K562 treated with DMSO at 1 percent for 12 hours (cell line): ENCODE results near the gene UBTD1. TPM values are rescaled to one million over a fixed set of nuclear protein-coding genes. Genes with fewer than 3 reads are reported as not detected.

Experiments
- total RNA-seq: library from RNA; unstranded; fragments of 300-600 nt; gene quantifications from 2 replicates; pipeline ENCODE4 v1.2.3, GENCODE V29; 2022; ENCODE audit not compliant: insufficient read depth

UBTD1 gene
- total RNA-seq: 5.4 and 5.7 TPM in 2 replicates

GRCh38 chr10:97498841-97499560, at the start of gene UBTD1:
TSS of gene UBTD1 (plus strand) at chr10:97498924. CDS start at chr10:97499204, 280 bp downstream.

GRCh38 chr10:97498076-97498840, 466 bp upstream of the UBTD1 start, which contains the start of gene MMS19:
TSS of gene MMS19 (minus strand) at chr10:97498422. CDS start at chr10:97498384, 38 bp downstream.

GRCh38 chr10:97572214-97572989, 73.7 kb downstream of the UBTD1 start, which contains the start of gene ANKRD2:
TSS of gene ANKRD2 (plus strand) at chr10:97572779. CDS start at chr10:97572789, 10 bp downstream.

GRCh38 chr10:97584060-97584797, 85.5 kb downstream of the UBTD1 start, which contains the start of gene HOGA1:
TSS of gene HOGA1 (plus strand) at chr10:97584389. CDS start at chr10:97584704, 315 bp downstream.

GRCh38 chr10:97589479-97589878, 90.8 kb downstream of the UBTD1 start, which contains the start of gene C10orf62:
TSS of gene C10orf62 (plus strand) at chr10:97589721. CDS start at chr10:97589898, 177 bp downstream.

Other genes with a start within 250 kb of the UBTD1 start
- gene ARHGAP19, start 206.3 kb upstream of the UBTD1 start, total RNA-seq: 10.7 and 22.6 TPM in 2 replicates
- gene FRAT1, start 179.7 kb upstream of the UBTD1 start, total RNA-seq: 4.0 TPM in 2 replicates
- 23.1 and 23.6 TPM in 2 replicates for gene FRAT2, start 164.2 kb upstream of the UBTD1 start, total RNA-seq
- 6.5 and 7.9 TPM in 2 replicates for gene RRP12, start 97.6 kb upstream of the UBTD1 start, total RNA-seq
- gene PGAM1, start 72.7 kb upstream of the UBTD1 start, total RNA-seq: 157 and 193 TPM in 2 replicates
- 65.4 and 74.3 TPM in 2 replicates for gene EXOSC1, start 52.9 kb upstream of the UBTD1 start, total RNA-seq
- gene ZDHHC16, start 52.7 kb upstream of the UBTD1 start, total RNA-seq: 18.7 and 21.7 TPM in 2 replicates
- 33.3 and 44.5 TPM in 2 replicates for gene MMS19, start 502 bp upstream of the UBTD1 start, total RNA-seq
- not detected in 2 replicates for gene ANKRD2, start 73.9 kb downstream of the UBTD1 start, total RNA-seq
- gene HOGA1, start 85.5 kb downstream of the UBTD1 start, total RNA-seq: not detected in 2 replicates
- gene C10orf62, start 90.8 kb downstream of the UBTD1 start, total RNA-seq: not detected in 2 replicates
- gene MORN4, start 134.6 kb downstream of the UBTD1 start, total RNA-seq: 10.3 and 16.5 TPM in 2 replicates
- gene PI4K2A, start 141.7 kb downstream of the UBTD1 start, total RNA-seq: 15.9 and 31.6 TPM in 2 replicates
- gene AVPI1, start 188.3 kb downstream of the UBTD1 start, total RNA-seq: 11.7 and 12.8 TPM in 2 replicates
- gene MARVELD1, start 214.8 kb downstream of the UBTD1 start, total RNA-seq: 4.0 and 8.6 TPM in 2 replicates
- gene ZFYVE27, start 238.2 kb downstream of the UBTD1 start, total RNA-seq: 17.0 and 23.1 TPM in 2 replicates